Measurements from ENCODE around the gene HOOK2.

HOOK2 gene

GRCh38 chr19:12791345-12792050, 16.1 kb upstream of the HOOK2 start, which contains the start of gene JUNB (continued):
- peak; percentile 26; the same call in 1 of the 2 replicates for TF ChIP-seq ZSCAN5A (tag by site-specific recombination; IDR thresholded peaks at IDR 0.05)
- peak; percentile 81 for TF ChIP-seq ZNF324 (tag by site-specific recombination; IDR thresholded peaks at IDR 0.05)
- TF ChIP-seq ZNF24 (tag by site-specific recombination; IDR thresholded peaks at IDR 0.05) = peak; percentile 75; the same call in 1 of the 2 replicates
- TF ChIP-seq KLF7 (tag by site-specific recombination; IDR thresholded peaks at IDR 0.05; ENCODE audit: borderline replicate concordance) = no peak
- TF ChIP-seq ZNF529 (tag by site-specific recombination; IDR thresholded peaks at IDR 0.05; ENCODE audit: insufficient replicate concordance) = no peak
- TF ChIP-seq ZNF48 (tag by site-specific recombination; IDR thresholded peaks at IDR 0.05) = no peak
- no peak for TF ChIP-seq ZNF175 (tag by site-specific recombination; IDR thresholded peaks at IDR 0.05)
- no peak for TF ChIP-seq TRIM28 (IDR thresholded peaks at IDR 0.05; ENCODE audit: borderline replicate concordance, low read length)
- TF ChIP-seq ZNF335 (tag by site-specific recombination; conservative IDR thresholded peaks at IDR 0.05) = peak; percentile 96
- no peak for TF ChIP-seq MYNN (tag by site-specific recombination; IDR thresholded peaks at IDR 0.05; ENCODE audit: borderline replicate concordance)
- peak; percentile 90 for TF ChIP-seq IKZF3 (tag by site-specific recombination; IDR thresholded peaks at IDR 0.05)
- peak; percentile 68; the same call in 1 of the 2 replicates for TF ChIP-seq ZIC2 (tag by site-specific recombination; IDR thresholded peaks at IDR 0.05)
- peak; percentile 36; the same call in 1 of the 2 replicates for TF ChIP-seq ZNF596 (tag by site-specific recombination; IDR thresholded peaks at IDR 0.05)
- TF ChIP-seq MEIS1 (CRISPR knock-in tag; IDR thresholded peaks at IDR 0.05; ENCODE audit: borderline replicate concordance) = no peak
- no peak for TF ChIP-seq TCF7L2 (IDR thresholded peaks at IDR 0.05; ENCODE audit: borderline replicate concordance, low read depth, low read length)
- no peak for TF ChIP-seq ZBTB1 (tag by site-specific recombination; IDR thresholded peaks at IDR 0.05)
- TF ChIP-seq ZNF416 (tag by site-specific recombination; IDR thresholded peaks at IDR 0.05) = no peak
- TF ChIP-seq ZNF19 (tag by site-specific recombination; IDR thresholded peaks at IDR 0.05; ENCODE audit: low read depth) = no peak
- 0 out of 2 replicates have a peak, but pooled peaks have one; percentile 49 for TF ChIP-seq YY1 (tag by site-specific recombination; IDR thresholded peaks at IDR 0.05)
- TF ChIP-seq SCRT1 (tag by site-specific recombination; IDR thresholded peaks at IDR 0.05; ENCODE audit: borderline replicate concordance) = no peak
- peak; percentile 31; the same call in 1 of the 2 replicates for TF ChIP-seq REST (tag by site-specific recombination; IDR thresholded peaks at IDR 0.05)
- peak; percentile 30; the same call in 1 of the 2 replicates for TF ChIP-seq ZFP69B (tag by site-specific recombination; IDR thresholded peaks at IDR 0.05)
- TF ChIP-seq ZNF580 (tag by site-specific recombination; IDR thresholded peaks at IDR 0.05) = 0 out of 2 replicates have a peak, but pooled peaks have one; percentile 35
- TF ChIP-seq HOXA7 (CRISPR knock-in tag; IDR thresholded peaks at IDR 0.05; ENCODE audit: borderline replicate concordance) = no peak
- TF ChIP-seq ZNF792 (tag by site-specific recombination; IDR thresholded peaks at IDR 0.05) = no peak
- peak; percentile 85 for TF ChIP-seq ZNF629 (tag by site-specific recombination; IDR thresholded peaks at IDR 0.05)
- no peak for TF ChIP-seq ZNF121 (tag by site-specific recombination; IDR thresholded peaks at IDR 0.05)
- no peak for TF ChIP-seq ZBTB49 (tag by site-specific recombination; IDR thresholded peaks at IDR 0.05; ENCODE audit: low read depth)
- peak; percentile 50; the same call in 1 of the 2 replicates for TF ChIP-seq ZNF398 (tag by site-specific recombination; IDR thresholded peaks at IDR 0.05)
- TF ChIP-seq ZNF423 (tag by site-specific recombination; IDR thresholded peaks at IDR 0.05) = peak; percentile 70

Measured in HEK293 (cell line).